Activated T-helper 17 cell treated with anti-CD3 and anti-CD28 coated beads, Interleukin-2, amount 50 U/mL, for 72 hours (primary cell): ENCODE results near the gene AGTRAP. TPM values are rescaled to one million over a fixed set of nuclear protein-coding genes. Genes with fewer than 3 reads are reported as not detected.
A peak's percentile ranks its signal among the peaks of the same experiment; 100 is the strongest.

ENCODE experiments used
- ATAC-seq: fragments of 150-1000 bp; cut with Tn5 transposase; replicated peaks from 2 replicates; pipeline ENCODE4 v1.10.0; 2021; ENCODE audit warnings: mild to moderate bottlenecking, moderate library complexity
- H3K27ac Mint-ChIP-seq: one replicate; pipeline ENCODE4 v1.8.0; 2022; ENCODE audit warnings: mixed read lengths
- H3K27me3 Mint-ChIP-seq: one replicate; pipeline ENCODE4 v1.8.0; 2022; ENCODE audit warnings: mixed read lengths
- H3K36me3 Mint-ChIP-seq: one replicate; pipeline ENCODE4 v1.8.0; 2022; ENCODE audit warnings: low read depth, mild to moderate bottlenecking, mixed read lengths
- H3K4me1 Mint-ChIP-seq: one replicate; pipeline ENCODE4 v1.8.0; 2022; ENCODE audit warnings: mixed read lengths
- H3K4me3 Mint-ChIP-seq: one replicate; pipeline ENCODE4 v1.8.0; 2022; ENCODE audit warnings: mild to moderate bottlenecking, mixed read lengths
- H3K9me3 Mint-ChIP-seq: one replicate; pipeline ENCODE4 v1.8.0; 2022; ENCODE audit warnings: mixed read lengths
- total RNA-seq, 2 donors: library from RNA; stranded (reverse); gene quantifications; one replicate each; pipeline ENCODE4 v1.2.3, GENCODE V29; 2022

Gene AGTRAP
- total RNA-seq, 2 donors from 2014 or later, result 7.5 to 14.3 TPM

- H3K27me3 Mint-ChIP-seq, result no peaks in the 10 kb centered on the region
- H3K9me3 Mint-ChIP-seq, result no peaks in the 10 kb centered on the region
- H3K4me3 Mint-ChIP-seq, result no peak overlapping the region
- no peaks in the 10 kb centered on the region for H3K36me3 Mint-ChIP-seq
- no peaks in the 10 kb centered on the region for H3K4me1 Mint-ChIP-seq
- ATAC-seq, result no peak
- H3K27ac Mint-ChIP-seq, result no peak overlapping the region
These were observed 35.6 kb downstream of the AGTRAP start for GRCh38 chr1:11771481-11772043.

GRCh38 chr1:11772458-11772857, 36.5 kb downstream of the AGTRAP start:
- Mint-ChIP-seq H3K36me3 (no peaks in the 10 kb centered on the region), H3K9me3 (no peaks in the 10 kb centered on the region), H3K4me1 (no peaks in the 10 kb centered on the region), H3K27ac (no peak overlapping the region), H3K27me3 (no peaks in the 10 kb centered on the region), H3K4me3 (no peak overlapping the region)
- ATAC-seq, result no peak

GRCh38 chr1:11774753-11775152, 38.8 kb downstream of the AGTRAP start:
- Mint-ChIP-seq H3K4me1 (no peaks in the 10 kb centered on the region), H3K4me3 (no peak overlapping the region), H3K27me3 (no peaks in the 10 kb centered on the region), H3K36me3 (no peaks in the 10 kb centered on the region), H3K27ac (no peak overlapping the region), H3K9me3 (no peaks in the 10 kb centered on the region)
- no peak for ATAC-seq

DNA sequence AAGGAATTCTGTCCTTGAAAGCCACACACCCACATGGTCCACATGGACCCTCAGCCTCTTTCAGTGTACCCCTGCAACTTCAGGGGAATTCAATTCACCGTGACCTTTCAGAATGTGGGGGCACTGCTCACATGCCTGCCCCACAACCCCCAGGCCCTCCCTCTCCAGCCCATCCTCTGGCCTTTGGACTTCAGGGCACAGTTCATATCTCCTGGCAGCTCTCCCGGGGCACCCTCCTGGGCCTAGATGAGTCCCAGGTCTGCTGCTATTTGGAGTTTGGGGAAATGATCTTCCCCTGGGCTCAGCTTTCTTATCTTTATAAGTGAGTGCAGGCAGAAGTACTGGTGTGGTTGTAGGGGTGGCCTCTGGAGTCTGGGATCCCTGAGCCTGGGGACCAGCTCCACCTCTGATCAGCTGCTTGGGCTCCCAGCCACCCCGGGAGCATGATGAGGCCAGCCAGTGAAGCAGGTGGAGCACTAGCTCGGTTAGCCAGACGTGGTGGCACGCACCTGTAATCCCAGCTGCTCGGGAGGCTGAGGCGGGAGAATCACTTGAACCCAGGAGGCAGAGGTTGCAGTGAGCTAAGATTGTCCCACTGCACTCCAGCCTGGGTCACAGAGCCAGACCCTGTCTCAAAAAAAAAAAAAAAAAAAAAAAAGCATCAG, 41.9 kb downstream of the AGTRAP start:
- H3K4me3 Mint-ChIP-seq, result no peak overlapping the region
- H3K36me3 Mint-ChIP-seq, result no peaks in the 10 kb centered on the region
- H3K27me3 Mint-ChIP-seq, result no peaks in the 10 kb centered on the region
- ATAC-seq, result no peak
- no peaks in the 10 kb centered on the region for H3K9me3 Mint-ChIP-seq
- H3K4me1 Mint-ChIP-seq, result no peaks in the 10 kb centered on the region
- no peak overlapping the region for H3K27ac Mint-ChIP-seq

DNA sequence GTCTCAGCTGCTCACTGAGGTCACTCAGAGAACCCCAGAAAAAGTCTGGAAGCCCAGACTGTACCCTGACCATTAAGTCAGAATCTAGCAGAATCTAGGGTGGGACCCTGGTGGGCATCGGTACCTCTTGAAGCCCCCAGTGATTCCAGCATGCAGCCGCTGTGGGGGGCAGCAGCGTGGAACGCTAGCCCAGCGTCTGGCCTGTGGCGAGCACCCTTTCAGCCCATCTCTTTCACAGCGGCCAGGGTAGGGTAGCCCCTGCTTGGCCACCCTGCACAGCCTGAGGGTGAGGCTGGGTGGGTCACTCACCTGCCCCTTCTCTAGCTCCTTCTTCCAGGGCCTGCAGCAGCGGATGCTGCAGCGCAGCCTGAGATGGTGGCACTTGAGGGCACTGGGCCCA, 42.4 kb downstream of the AGTRAP start:
- H3K27me3 Mint-ChIP-seq, result no peaks in the 10 kb centered on the region
- H3K27ac Mint-ChIP-seq, result no peak overlapping the region
- no peaks in the 10 kb centered on the region for H3K4me1 Mint-ChIP-seq
- ATAC-seq, result no peak
- H3K9me3 Mint-ChIP-seq, result no peaks in the 10 kb centered on the region
- H3K4me3 Mint-ChIP-seq, result no peak overlapping the region
- no peaks in the 10 kb centered on the region for H3K36me3 Mint-ChIP-seq

GRCh38 chr1:11778844-11779623, 43.1 kb downstream of the AGTRAP start:
- H3K27me3 Mint-ChIP-seq, result no peaks in the 10 kb centered on the region

GRCh38 chr1:11779715-11780379, 43.9 kb downstream of the AGTRAP start:
- no peak for ATAC-seq
- Mint-ChIP-seq H3K9me3 (no peaks in the 10 kb centered on the region), H3K4me3 (no peak overlapping the region), H3K27ac (no peak overlapping the region), H3K27me3 (no peaks in the 10 kb centered on the region), H3K36me3 (no peaks in the 10 kb centered on the region), H3K4me1 (no peaks in the 10 kb centered on the region)

More at GRCh38 chr1:11778844-11779623, 43.1 kb downstream of the AGTRAP start:
- no peak overlapping the region for H3K27ac Mint-ChIP-seq
- H3K36me3 Mint-ChIP-seq, result no peaks in the 10 kb centered on the region
- no peak overlapping the region for H3K4me3 Mint-ChIP-seq
- ATAC-seq, result no peak
- H3K9me3 Mint-ChIP-seq, result no peaks in the 10 kb centered on the region
- no peaks in the 10 kb centered on the region for H3K4me1 Mint-ChIP-seq

DNA sequence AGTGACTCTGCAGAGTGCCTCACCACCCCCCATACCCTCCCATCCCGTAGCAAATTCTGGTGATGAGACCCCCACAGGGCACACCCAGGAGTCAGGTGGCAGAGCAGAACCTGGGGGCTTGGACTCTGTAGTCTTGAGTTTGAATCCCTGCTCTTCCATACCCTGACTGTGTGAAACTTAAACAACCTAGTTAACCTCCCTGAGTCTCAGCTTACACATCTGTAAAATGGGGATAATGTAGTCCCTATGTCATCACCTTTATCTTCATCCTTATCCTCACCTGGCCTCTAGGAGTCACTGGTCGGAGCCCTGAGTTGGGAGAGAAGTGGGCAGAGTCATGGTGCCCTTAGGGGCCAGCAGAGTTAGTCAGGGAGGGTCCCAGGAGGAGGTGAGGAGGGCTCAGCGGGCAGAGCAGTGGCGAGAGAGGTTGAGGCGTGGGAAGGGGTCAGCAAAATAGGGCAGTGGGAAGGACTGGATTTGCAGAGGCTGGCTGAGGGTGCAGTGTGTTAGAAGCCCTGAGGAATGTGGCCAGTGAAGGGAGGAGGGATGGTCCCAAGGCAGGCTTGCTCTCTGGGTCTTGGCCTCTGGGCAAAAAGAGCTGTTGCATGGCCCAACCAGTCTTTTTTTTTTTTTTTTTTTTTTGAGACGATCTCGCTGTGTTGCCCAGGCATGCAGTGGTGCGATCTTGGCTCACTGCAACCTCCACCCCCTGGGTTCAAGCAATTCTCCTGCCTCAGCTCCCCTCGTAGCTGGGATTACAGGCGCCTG, 44.6 kb downstream of the AGTRAP start:
- ATAC-seq, result no peak
- H3K9me3 Mint-ChIP-seq, result no peaks in the 10 kb centered on the region
- H3K27ac Mint-ChIP-seq, result no peak overlapping the region
- no peaks in the 10 kb centered on the region for H3K36me3 Mint-ChIP-seq
- H3K4me1 Mint-ChIP-seq, result no peaks in the 10 kb centered on the region
- H3K27me3 Mint-ChIP-seq, result no peaks in the 10 kb centered on the region
- no peak overlapping the region for H3K4me3 Mint-ChIP-seq

DNA sequence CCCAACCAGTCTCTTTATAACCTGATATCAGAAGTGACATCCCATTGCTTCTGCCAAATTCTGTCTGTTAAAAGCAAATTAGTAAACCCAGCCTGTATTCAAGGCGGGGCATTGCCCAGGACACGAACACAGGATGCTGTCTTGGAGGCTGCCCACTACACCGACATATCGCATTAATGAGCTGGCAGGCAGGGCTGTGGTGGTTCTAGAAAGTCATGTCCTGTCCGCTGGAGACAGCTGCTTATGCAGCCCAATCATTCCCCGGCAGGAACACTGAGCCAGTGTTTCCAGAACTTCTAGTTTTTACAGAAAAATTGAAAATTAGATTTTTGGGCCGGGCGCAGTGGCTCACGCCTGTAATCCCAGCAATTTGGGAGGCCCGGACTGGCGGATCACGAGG, 45.4 kb downstream of the AGTRAP start:
- no peaks in the 10 kb centered on the region for H3K9me3 Mint-ChIP-seq
- H3K27me3 Mint-ChIP-seq, result no peaks in the 10 kb centered on the region
- no peak overlapping the region for H3K27ac Mint-ChIP-seq
- H3K4me1 Mint-ChIP-seq, result no peaks in the 10 kb centered on the region
- no peak for ATAC-seq
- H3K36me3 Mint-ChIP-seq, result no peaks in the 10 kb centered on the region
- no peak overlapping the region for H3K4me3 Mint-ChIP-seq

GRCh38 chr1:11782127-11782708, 46.3 kb downstream of the AGTRAP start:
- Mint-ChIP-seq H3K4me1 (no peaks in the 10 kb centered on the region), H3K27ac (no peak overlapping the region), H3K9me3 (no peaks in the 10 kb centered on the region), H3K4me3 (no peak overlapping the region), H3K27me3 (no peaks in the 10 kb centered on the region), H3K36me3 (no peaks in the 10 kb centered on the region)
- ATAC-seq, result no peak

- H3K27ac Mint-ChIP-seq, result no peak overlapping the region
- H3K36me3 Mint-ChIP-seq, result no peaks in the 10 kb centered on the region
- H3K9me3 Mint-ChIP-seq, result no peaks in the 10 kb centered on the region
- no peak overlapping the region for H3K4me3 Mint-ChIP-seq
- ATAC-seq, result no peak
- H3K27me3 Mint-ChIP-seq, result no peaks in the 10 kb centered on the region
- H3K4me1 Mint-ChIP-seq, result no peaks in the 10 kb centered on the region
These were observed 47.6 kb downstream of the AGTRAP start for GRCh38 chr1:11783556-11783955.

- Mint-ChIP-seq H3K4me3 (no peak overlapping the region), H3K9me3 (no peaks in the 10 kb centered on the region), H3K36me3 (no peaks in the 10 kb centered on the region), H3K27ac (no peak overlapping the region), H3K27me3 (no peaks in the 10 kb centered on the region), H3K4me1 (no peaks in the 10 kb centered on the region)
- ATAC-seq, result no peak
These were observed 48.5 kb downstream of the AGTRAP start for GRCh38 chr1:11784256-11784992.

DNA sequence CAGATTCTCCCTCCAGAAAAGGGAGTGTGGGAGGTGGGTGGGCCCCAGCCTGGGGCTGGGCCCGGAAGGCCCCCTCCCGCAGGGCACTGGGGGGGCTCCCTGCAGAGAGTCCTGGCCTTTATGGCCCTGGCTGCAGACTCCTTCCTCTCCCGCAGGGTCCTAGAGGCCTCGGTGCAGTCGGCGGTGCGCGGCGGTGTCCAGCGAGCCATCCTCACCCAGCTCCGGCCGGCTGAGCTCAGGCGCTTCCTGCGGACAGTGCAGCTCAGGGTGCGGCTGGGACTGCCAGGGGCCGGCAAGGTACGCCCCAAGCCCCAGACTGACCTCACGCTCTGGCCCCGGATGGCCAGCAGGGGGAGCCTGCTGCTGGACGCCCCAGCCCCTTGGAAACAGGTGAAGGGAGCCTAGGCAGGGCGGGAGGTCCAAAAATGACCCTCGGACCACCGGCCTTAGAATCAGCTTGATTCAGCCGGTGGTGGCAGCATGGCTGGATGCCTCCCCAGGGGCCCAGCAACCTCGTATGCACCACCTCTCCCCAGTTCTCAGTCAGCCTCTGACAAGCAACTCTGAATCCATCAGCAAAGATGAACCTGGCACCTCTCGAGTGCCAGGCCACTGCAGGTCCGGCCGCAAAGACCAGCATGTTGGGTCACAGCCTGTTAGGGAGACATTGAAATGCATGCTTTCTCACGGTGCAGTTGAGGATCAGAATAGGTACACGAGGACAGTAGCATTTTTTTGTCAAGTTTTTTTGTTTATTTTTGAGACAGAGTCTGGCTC, 49.2 kb downstream of the AGTRAP start:
- H3K4me3 Mint-ChIP-seq, result no peak overlapping the region
- H3K9me3 Mint-ChIP-seq, result no peaks in the 10 kb centered on the region
- no peak overlapping the region for H3K27ac Mint-ChIP-seq
- H3K4me1 Mint-ChIP-seq, result no peaks in the 10 kb centered on the region
- no peaks in the 10 kb centered on the region for H3K36me3 Mint-ChIP-seq
- ATAC-seq, result peak; percentile 87
- H3K27me3 Mint-ChIP-seq, result no peaks in the 10 kb centered on the region
